GM10248 (cell line): ENCODE data around the gene AUTS2.

Experiments
- CTCF ChIA-PET: fragments of 300-600 bp; sonication (Branson Sonifier 250); formaldehyde crosslinking; extraction: SDS; loops from one replicate; lab custom pipeline; 2021; ENCODE audit warnings: antibody characterized with exemption; lab: Yijun Ruan, JAX
- POLR2A ChIA-PET: fragments of 350-650 bp; sonication (Branson Sonifier 250); formaldehyde crosslinking; extraction: SDS; loops from one replicate; lab custom pipeline; 2020; ENCODE audit warnings: antibody characterized with exemption; lab: Yijun Ruan, JAX
- DNase-seq: peaks from one replicate; pipeline ENCODE4 v3.0.0; 2012; ENCODE audit errors: extremely low spot score
- TF ChIP-seq, protein P1 (sequence below): IDR thresholded peaks from 2 replicates; pipeline ENCODE4 v1.5.1; 2012; ENCODE audit warnings: mild to moderate bottlenecking, low read depth; ENCODE audit errors: extremely low read depth, missing control alignments, control extremely low read depth

AUTS2 gene

DNA sequence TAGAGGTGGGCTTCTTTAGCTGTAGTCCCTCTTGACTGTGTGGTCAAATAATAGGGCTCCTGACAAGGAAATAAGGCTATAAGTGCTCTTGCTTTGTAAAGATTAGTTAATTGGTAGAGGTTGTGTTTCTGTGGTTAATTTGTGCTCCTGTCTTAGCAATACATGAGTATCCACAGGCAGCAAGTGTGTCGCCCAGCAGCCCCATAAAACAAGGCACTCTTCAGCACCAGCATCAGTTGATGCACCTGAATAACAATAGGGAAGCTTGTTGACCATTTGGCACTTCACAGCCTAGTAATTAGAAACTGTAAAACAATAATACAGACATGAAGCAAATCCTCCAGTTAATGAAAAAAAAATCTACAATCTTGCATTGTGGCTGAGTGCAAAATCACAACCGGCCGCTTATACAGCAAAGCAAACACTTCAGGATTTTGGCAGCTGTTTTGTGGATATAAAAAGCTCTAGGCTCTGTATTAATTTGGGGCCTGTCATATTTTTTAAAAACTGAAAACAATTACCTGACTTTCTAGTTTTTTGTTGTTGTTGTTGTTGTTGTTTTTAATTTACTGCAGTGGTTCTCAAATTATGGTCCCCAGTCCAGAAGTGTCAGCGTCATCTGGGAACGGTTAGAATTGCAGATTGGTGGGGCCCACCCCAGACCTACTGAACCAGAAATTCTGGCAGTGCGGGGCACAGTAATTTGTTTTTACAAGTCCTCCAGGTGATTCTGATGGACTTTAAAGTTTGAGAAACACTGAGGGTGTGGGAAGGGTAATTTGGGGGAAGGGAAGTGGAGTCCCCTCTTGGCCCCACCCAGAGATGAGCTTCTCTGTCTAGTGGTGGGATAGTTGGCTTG lies 56.8 kb downstream of the AUTS2 start:
- ChIA-PET POLR2A (interaction anchor here (0.6 kb wide), 1 partner anchor 11 kb away, joined by 3 read pairs; no protein-coding TSS in a partner anchor), CTCF (interaction anchor here (1.1 to 4.2 kb wide), 6 partner anchors 8 to 46 kb away, joined by 3 to 14 read pairs (median 3); no protein-coding TSS in a partner anchor)
- TF ChIP-seq, protein P1, sequence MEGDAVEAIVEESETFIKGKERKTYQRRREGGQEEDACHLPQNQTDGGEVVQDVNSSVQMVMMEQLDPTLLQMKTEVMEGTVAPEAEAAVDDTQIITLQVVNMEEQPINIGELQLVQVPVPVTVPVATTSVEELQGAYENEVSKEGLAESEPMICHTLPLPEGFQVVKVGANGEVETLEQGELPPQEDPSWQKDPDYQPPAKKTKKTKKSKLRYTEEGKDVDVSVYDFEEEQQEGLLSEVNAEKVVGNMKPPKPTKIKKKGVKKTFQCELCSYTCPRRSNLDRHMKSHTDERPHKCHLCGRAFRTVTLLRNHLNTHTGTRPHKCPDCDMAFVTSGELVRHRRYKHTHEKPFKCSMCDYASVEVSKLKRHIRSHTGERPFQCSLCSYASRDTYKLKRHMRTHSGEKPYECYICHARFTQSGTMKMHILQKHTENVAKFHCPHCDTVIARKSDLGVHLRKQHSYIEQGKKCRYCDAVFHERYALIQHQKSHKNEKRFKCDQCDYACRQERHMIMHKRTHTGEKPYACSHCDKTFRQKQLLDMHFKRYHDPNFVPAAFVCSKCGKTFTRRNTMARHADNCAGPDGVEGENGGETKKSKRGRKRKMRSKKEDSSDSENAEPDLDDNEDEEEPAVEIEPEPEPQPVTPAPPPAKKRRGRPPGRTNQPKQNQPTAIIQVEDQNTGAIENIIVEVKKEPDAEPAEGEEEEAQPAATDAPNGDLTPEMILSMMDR: no peak
- no peak for DNase-seq

DNA sequence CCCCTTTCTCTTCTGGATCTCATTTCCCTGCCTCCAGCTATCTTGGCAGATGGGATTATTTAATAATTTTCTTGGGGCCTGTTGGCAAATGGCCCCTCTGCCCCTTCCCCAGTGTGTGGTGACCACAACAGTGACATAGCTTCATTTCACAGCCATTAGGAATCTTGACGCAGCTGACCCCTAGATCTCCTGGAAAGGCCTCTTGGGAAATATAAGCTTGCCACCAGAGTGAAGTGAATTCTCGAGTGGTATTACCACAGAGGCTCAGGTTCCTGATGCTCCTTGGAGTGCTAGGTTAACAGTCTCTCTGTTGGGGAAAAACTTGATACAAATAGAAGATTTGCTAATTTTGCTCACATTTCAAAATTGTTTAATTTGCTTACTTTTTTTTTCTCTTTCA lies 57.8 kb downstream of the AUTS2 start:
- no peak for DNase-seq
- TF ChIP-seq, protein P1: no peak
- ChIA-PET CTCF (interaction anchor here (1.3 to 2.4 kb wide), 4 partner anchors 8 to 47 kb away, joined by 3 to 8 read pairs (median 5); no protein-coding TSS in a partner anchor), POLR2A (no interaction called here)

DNA sequence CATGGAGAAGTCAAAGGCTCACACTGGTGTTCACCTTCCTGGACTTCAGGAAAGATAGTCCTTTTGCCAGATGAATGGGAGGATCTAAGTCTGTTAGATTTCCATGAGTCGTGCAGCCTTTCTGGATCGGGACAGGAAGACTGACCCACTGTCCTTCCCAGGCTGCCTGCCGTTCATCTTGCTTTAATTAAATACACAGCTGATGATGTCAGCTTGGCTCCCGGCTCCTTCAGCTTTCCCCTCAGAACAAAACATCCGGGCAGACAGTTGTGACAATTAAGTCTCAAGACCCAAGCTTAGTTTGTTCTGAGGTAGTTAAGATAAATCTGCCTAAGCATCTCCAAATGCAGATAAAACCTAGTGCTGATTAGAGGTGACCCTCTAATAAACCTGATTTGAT lies 58.6 kb downstream of the AUTS2 start:
- POLR2A ChIA-PET: no interaction called here
- CTCF ChIA-PET: interaction anchor here (1.5 kb wide), 2 partner anchors 8 to 20 kb away, joined by 5 to 8 read pairs; no protein-coding TSS in a partner anchor
- no peak for DNase-seq
- TF ChIP-seq, protein P1: no peak

DNA sequence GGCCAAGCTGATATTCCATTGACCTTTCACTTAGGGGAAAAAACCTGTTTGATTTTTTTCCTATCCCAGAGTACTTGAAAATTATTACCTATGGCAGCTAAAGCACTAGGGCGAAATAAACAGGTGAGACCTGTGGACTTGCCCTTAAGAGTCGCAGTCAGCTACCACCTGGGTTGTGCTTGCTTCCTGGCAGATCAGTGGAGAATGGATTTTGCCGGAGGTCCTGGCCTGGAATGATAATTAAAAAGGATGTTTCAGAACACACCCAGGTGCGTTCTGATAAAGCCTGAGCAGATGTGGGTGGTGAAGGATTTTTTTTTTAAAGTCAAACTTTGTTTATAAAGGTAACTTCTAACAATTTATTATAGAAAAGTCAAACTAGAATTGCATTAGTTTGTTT lies 59.1 kb downstream of the AUTS2 start:
- ChIA-PET POLR2A (no interaction called here), CTCF (interaction anchor here (1.5 kb wide), 2 partner anchors 8 to 20 kb away, joined by 5 to 8 read pairs; no protein-coding TSS in a partner anchor)
- DNase-seq: no peak
- TF ChIP-seq, protein P1: no peak

DNA sequence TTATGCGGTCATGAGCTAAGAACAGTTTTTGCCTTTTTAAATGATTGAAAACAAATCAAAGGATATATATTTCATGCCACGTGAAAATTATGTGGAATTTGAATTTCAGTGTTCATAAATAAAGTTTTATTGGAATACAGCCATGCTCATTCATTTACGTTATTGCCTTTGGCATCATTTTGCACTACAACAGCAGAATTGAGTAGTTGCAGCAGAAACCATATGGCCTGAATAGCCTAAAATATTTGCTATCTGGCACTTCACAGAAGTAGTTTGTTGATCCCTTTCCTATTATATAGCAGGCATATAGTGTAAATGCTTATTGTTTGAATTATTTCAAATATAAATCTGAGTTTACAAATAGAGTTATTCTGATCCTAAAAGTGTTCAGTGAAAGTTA lies 59.7 kb downstream of the AUTS2 start:
- ChIA-PET CTCF (interaction anchor here (1.0 to 1.5 kb wide), 2 partner anchors 9 to 14 kb away, joined by 4 to 5 read pairs; no protein-coding TSS in a partner anchor), POLR2A (no interaction called here)
- TF ChIP-seq, protein P1: no peak

DNA sequence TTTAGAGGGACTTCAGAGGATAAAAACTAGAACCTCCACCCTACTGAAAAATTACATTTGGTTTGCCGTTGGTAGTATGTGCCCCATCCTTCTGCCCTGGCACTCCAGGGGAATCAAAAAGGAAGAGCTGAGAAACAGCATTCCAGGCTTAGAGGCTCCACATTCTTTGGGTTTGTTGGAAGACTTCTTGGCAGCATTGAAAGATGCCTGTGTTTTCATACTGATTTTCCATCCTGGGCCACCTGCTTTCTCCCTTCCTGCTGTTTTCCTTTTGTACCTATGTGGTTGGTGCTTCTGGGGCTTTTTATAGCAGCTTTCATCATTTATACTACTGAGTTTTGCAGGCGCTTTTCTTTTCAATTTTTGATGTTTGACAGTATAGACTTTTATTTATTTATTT lies 61.7 kb downstream of the AUTS2 start:
- DNase-seq: no peak
- POLR2A ChIA-PET: no interaction called here
- CTCF ChIA-PET: no interaction called here
- TF ChIP-seq, protein P1: no peak

More for the DNA sequence above, 59.7 kb downstream of the AUTS2 start:
- DNase-seq: no peak
